HG03108 (cell line): ENCODE measurements around the gene RAD51AP2.

Source experiments
- ATAC-seq: cut with Tn5 transposase; IDR thresholded peaks from one replicate; pipeline ENCODE4 v1.9.1; 2021; ENCODE audit warnings: moderate library complexity; ENCODE audit not compliant: unreplicated experiment

The RAD51AP2 gene

GRCh38 chr2:17471979-17472378 is 46.3 kb downstream of the RAD51AP2 start:
- ATAC-seq = no peak

- ATAC-seq = no peak
Measured at GRCh38 chr2:17470855-17471641, 47.2 kb downstream of the RAD51AP2 start.

- no peak for ATAC-seq
Measured at GRCh38 chr2:17461087-17461475, 57.2 kb downstream of the RAD51AP2 start.
